Measurements from ENCODE around the gene RHO. TPM values are rescaled to one million over a fixed set of nuclear protein-coding genes. Genes with fewer than 3 reads are reported as not detected.

Gene RHO
- total RNA-seq, 1 experiment from 2014 or later, result not detected

DNA sequence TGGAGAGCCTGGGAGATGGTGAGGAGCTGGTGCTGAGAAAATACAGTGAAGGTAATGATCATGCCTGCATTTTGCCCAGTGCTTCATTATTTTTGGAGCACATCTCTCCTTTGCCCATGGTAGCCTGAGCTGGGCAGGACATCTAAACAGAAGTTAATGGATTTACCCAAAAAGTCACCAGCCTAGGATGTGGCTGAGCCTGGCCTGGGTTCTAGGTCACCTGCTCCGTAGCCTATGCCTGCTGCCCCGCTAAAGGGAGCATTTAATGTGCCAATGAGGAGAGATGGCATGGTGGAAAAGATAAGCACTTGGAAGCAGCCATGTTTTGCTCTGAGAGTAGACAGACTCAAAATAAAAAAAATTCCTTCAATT lies 41.8 kb upstream of the RHO start:
- Histone ChIP-seq H3K36me3 (ENCODE audit: control insufficient read depth in 1 of 2, insufficient read depth in 2 of 2, low read length in 2 of 2) (no peaks in the 10 kb centered on the region), H2AFZ (ENCODE audit: low read depth, low read length, poor library complexity, severe bottlenecking) (no peak overlapping the region), H3K27me3 (ENCODE audit: insufficient read depth, low read length) (no peaks in the 10 kb centered on the region), H3K9ac (ENCODE audit: low read length) (no peak overlapping the region), H3K4me1 (ENCODE audit: control insufficient read depth in 1 of 2, insufficient read depth in 2 of 2, low read length in 2 of 2) (peaks cover 0 to 6% of the 10 kb centered on the region in 2 experiments; a peak in 2 of 4 replicates), H3K9me3 (ENCODE audit: control insufficient read depth in 1 of 2, insufficient read depth in 1 of 2, low read depth in 1 of 2, low read length in 2 of 2) (no peaks in the 10 kb centered on the region), H3K4me2 (ENCODE audit: low read length) (no peak overlapping the region), H3K27ac (ENCODE audit: low read depth, low read length) (no peak overlapping the region), H4K20me1 (ENCODE audit: insufficient read depth) (no peaks in the 10 kb centered on the region), H3K9me2 (ENCODE audit: insufficient read depth) (no peaks in the 10 kb centered on the region), H3K79me2 (ENCODE audit: insufficient read depth, low read length) (no peaks in the 10 kb centered on the region), H3K4me3 (replicated peaks in 1 of 2; ENCODE audit: low read depth in 1 of 2, low read length in 2 of 2) (no peak overlapping the region)
- ChIA-PET POLR2A (no interaction called here), CTCF (no interaction called here), RAD21 (ENCODE audit: low non-redundant PET in 1 of 2, low total read pairs in 2 of 2, uncharacterized antibody in 2 of 2, unreplicated experiment in 2 of 2) (no interaction called here)
- intact Hi-C loops (cut with micrococcal nuclease), result no loop called here
- TF ChIP-seq, protein P1, sequence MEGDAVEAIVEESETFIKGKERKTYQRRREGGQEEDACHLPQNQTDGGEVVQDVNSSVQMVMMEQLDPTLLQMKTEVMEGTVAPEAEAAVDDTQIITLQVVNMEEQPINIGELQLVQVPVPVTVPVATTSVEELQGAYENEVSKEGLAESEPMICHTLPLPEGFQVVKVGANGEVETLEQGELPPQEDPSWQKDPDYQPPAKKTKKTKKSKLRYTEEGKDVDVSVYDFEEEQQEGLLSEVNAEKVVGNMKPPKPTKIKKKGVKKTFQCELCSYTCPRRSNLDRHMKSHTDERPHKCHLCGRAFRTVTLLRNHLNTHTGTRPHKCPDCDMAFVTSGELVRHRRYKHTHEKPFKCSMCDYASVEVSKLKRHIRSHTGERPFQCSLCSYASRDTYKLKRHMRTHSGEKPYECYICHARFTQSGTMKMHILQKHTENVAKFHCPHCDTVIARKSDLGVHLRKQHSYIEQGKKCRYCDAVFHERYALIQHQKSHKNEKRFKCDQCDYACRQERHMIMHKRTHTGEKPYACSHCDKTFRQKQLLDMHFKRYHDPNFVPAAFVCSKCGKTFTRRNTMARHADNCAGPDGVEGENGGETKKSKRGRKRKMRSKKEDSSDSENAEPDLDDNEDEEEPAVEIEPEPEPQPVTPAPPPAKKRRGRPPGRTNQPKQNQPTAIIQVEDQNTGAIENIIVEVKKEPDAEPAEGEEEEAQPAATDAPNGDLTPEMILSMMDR (IDR thresholded peaks at IDR 0.05 in 2 of 3, conservative IDR thresholded peaks at IDR 0.05 in 1 of 3; ENCODE audit: borderline replicate concordance in 1 of 3, insufficient read depth in 1 of 3, low read depth in 2 of 3, low read length in 2 of 3), result no peak
- TF ChIP-seq SIN3A (IDR thresholded peaks at IDR 0.05; ENCODE audit: low read depth), result no peak
- TF ChIP-seq ZFX (IDR thresholded peaks at IDR 0.05), result no peak
- TF ChIP-seq ZNF274 (IDR thresholded peaks at IDR 0.05; ENCODE audit: low read depth, low read length), result no peak
- TF ChIP-seq EGR1 (IDR thresholded peaks at IDR 0.05; ENCODE audit: low read depth), result no peak
- no peak for TF ChIP-seq TCF7L2 (IDR thresholded peaks at IDR 0.05; ENCODE audit: borderline replicate concordance, extremely low read depth, insufficient read depth, insufficient read length)
- TF ChIP-seq SRF (IDR thresholded peaks at IDR 0.05; ENCODE audit: low read depth), result no peak
- TF ChIP-seq JUND (IDR thresholded peaks at IDR 0.05), result no peak
- TF ChIP-seq, protein P2, sequence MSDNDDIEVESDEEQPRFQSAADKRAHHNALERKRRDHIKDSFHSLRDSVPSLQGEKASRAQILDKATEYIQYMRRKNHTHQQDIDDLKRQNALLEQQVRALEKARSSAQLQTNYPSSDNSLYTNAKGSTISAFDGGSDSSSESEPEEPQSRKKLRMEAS (IDR thresholded peaks at IDR 0.05), result no peak
- no peak for TF ChIP-seq EZH2phosphoT487 (IDR thresholded peaks at IDR 0.05; ENCODE audit: borderline replicate concordance)
- TF ChIP-seq, protein P3, sequence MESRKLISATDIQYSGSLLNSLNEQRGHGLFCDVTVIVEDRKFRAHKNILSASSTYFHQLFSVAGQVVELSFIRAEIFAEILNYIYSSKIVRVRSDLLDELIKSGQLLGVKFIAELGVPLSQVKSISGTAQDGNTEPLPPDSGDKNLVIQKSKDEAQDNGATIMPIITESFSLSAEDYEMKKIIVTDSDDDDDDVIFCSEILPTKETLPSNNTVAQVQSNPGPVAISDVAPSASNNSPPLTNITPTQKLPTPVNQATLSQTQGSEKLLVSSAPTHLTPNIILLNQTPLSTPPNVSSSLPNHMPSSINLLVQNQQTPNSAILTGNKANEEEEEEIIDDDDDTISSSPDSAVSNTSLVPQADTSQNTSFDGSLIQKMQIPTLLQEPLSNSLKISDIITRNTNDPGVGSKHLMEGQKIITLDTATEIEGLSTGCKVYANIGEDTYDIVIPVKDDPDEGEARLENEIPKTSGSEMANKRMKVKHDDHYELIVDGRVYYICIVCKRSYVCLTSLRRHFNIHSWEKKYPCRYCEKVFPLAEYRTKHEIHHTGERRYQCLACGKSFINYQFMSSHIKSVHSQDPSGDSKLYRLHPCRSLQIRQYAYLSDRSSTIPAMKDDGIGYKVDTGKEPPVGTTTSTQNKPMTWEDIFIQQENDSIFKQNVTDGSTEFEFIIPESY (IDR thresholded peaks at IDR 0.05; ENCODE audit: extremely low read depth, insufficient replicate concordance, low read length), result no peak
- no peak for TF ChIP-seq CBX3 (IDR thresholded peaks at IDR 0.05; ENCODE audit: low read depth)
- no peak for TF ChIP-seq CEBPB (IDR thresholded peaks at IDR 0.05; ENCODE audit: low read depth)
- TF ChIP-seq POLR2AphosphoS5 (IDR thresholded peaks at IDR 0.05; ENCODE audit: low read depth, low read length), result no peak
- ATAC-seq (no peak), DNase-seq (ENCODE audit: low read depth, low spot score) (no peak)
- no TSS peak for BruUV-seq (replicated peaks)

Data from HCT116 (cell line).